ENCODE measurements around the gene GAL3ST3. TPM values are rescaled to one million over a fixed set of nuclear protein-coding genes. Genes with fewer than 3 reads are reported as not detected.
"Not testable (repeated sequence)": the region's sequence is repeated elsewhere in the genome, so short reads cannot be mapped to it uniquely, and the experiment has no call there.

GAL3ST3 gene
- total RNA-seq, 4 donors from 2014 or later = not detected

DNA sequence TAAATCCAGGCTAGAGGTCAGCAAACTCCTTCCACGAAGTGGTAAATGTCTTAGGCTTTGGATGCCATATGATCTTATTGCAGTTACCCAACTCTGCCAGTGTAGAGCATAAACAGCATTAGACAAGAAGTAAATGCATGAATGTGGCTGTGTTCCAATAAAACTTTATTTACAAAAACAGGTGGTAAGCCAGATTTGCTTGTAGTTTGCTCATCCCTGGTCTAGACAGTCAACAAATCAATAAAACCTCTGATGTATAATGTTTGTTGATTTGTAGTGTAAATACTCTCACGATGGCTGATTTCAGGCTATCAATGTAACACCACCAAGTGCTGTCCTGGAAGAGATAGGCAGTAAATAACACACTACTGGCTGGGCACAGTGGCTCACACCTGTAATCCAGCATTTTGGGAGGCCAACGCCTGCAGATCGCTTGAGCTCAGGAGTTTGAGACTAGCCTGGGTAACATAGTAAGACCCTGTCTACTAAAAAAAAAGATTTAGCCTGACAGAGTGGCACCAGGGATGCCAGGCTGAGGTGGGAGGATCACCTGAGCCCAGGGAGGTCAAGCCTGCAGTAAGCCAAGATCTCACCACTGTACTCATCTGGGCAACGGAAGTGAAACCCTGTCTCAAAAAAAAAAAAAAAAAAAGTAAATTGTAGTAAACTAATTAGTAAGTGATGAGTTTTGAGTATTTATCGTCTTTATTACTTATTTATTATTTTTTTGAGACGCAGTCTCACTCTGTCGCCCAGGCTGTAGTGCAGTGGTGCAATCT lies 15.8 kb downstream of the GAL3ST3 start:
- no peak overlapping the region for H3K4me3 ChIP-seq (ENCODE audit: low read depth, poor library complexity, severe bottlenecking)
- intact Hi-C loops (cut with DNase I; ENCODE audit: low total_unique reads) = no loop called here
- no peak for DNase-seq (ENCODE audit: low spot score in 2 of 2)
- no peak for TF ChIP-seq POLR2A (IDR thresholded peaks at IDR 0.05)
- TF ChIP-seq, protein P1, sequence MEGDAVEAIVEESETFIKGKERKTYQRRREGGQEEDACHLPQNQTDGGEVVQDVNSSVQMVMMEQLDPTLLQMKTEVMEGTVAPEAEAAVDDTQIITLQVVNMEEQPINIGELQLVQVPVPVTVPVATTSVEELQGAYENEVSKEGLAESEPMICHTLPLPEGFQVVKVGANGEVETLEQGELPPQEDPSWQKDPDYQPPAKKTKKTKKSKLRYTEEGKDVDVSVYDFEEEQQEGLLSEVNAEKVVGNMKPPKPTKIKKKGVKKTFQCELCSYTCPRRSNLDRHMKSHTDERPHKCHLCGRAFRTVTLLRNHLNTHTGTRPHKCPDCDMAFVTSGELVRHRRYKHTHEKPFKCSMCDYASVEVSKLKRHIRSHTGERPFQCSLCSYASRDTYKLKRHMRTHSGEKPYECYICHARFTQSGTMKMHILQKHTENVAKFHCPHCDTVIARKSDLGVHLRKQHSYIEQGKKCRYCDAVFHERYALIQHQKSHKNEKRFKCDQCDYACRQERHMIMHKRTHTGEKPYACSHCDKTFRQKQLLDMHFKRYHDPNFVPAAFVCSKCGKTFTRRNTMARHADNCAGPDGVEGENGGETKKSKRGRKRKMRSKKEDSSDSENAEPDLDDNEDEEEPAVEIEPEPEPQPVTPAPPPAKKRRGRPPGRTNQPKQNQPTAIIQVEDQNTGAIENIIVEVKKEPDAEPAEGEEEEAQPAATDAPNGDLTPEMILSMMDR (IDR thresholded peaks at IDR 0.05) = no peak
- 80 to 91% methylated on average over 8 of the region's 8 CpGs for WGBS, 2 donors

DNA sequence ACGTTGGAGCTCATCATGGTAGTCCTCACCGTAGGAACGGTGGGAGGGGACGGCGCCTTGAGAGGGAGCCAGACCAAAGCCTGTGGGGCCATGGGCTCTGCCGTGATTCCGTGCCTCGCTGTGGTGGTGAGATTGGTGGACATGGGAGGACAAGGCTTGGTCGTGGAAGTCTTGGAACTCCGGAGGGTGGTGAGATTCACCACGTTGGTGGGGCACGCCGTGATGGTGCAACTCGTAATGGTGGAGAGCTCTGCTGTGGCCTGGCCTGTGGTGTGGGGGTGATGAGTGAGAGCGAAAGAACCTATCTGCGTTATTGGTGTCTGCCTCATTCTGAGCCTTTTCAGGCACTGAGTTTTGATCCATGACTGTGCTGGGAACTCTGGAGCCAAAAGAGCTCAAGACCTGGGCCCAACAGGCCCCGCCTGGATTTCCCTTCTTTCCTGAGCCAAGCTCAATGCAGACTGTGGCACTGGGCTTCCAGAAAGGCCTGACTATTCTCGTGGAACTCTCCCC lies 22.9 kb downstream of the GAL3ST3 start, which contains the start of gene CATSPER1:
Gene CATSPER1, minus strand, starts transcription at position 463 of the 513 bp plus-strand sequence. Its CDS starts 100 bp downstream, at position 363.
- 84 to 89% methylated on average over 18 of the region's 18 CpGs for WGBS, 2 donors
- DNase-seq (ENCODE audit: low spot score in 2 of 2) = no peak
- TF ChIP-seq, protein P1 (IDR thresholded peaks at IDR 0.05) = no peak
- no peak for TF ChIP-seq POLR2A (IDR thresholded peaks at IDR 0.05)
- intact Hi-C loops (cut with DNase I; ENCODE audit: low total_unique reads) = no loop called here
- no peak within 1 kb of the TSS for H3K4me3 ChIP-seq (ENCODE audit: low read depth, poor library complexity, severe bottlenecking)

DNA sequence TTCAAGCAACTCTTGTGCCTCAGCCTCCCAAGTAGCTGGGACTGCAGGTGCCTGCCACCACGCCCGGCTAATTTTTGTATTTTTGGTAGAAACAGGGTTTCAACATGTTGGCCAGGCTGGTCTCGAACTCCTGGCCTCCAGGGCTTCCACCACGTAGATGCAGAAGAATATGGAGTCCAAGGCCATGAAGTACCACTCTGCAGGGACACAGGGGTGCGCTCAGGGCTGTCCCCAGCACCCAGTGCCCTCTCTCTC lies 25.8 kb downstream of the GAL3ST3 start:
- WGBS, 2 donors = 79 to 81% methylated on average over 5 of the region's 5 CpGs
- intact Hi-C loops (cut with DNase I; ENCODE audit: low total_unique reads); DNase-seq (ENCODE audit: low spot score in 2 of 2); H3K4me3 ChIP-seq (ENCODE audit: low read depth, poor library complexity, severe bottlenecking): not testable (repeated sequence)

DNA sequence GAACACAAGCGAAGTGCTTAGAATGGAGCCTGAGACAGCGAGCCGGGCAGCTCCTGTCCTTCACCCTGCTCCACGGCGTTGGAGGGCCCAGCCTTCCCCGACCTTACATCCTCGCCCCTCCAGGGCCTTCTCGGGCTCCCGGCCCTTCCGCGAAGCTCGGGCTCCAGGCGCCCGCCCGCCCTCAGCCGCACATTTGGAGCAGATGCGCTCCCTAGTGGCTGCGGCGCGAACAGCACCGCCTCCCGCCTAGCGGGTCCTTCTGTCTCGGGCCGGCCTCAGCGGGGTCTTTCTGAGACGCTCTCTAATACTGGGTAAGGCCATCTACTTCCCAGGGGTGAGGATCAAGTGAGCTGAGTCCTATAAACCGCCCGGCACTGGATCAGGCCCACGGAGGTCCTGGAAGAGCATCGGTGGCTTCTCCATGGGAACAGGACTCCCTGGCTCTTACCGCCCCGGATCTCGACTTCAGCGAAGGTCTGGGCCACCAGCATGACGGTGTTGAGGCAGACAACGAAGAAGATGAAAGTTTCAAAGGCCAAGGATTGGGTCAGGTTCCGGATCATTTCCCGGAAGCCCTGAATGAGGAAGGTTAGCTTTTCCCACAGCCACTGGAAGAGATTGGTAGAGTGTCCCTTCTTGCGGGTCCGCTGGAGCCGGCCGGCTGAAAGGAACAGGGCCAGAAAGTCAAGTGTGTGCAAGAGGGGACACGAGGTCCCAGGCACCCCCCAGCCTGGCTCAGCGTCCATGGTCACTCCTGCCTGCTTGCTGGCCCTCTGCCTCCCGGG lies 26.4 kb downstream of the GAL3ST3 start:
- TF ChIP-seq, protein P1 (IDR thresholded peaks at IDR 0.05) = peak in 1 of 3 donors; percentile 81
- no peak for TF ChIP-seq POLR2A (IDR thresholded peaks at IDR 0.05)
- H3K4me3 ChIP-seq (ENCODE audit: low read depth, poor library complexity, severe bottlenecking) = no peak overlapping the region
- intact Hi-C loops (cut with DNase I; ENCODE audit: low total_unique reads) = no loop called here
- peak; percentile 42 to 94 for DNase-seq (ENCODE audit: low spot score in 2 of 2)
- WGBS, 2 donors = 19 to 20% methylated on average over 40 to 46 of the region's 46 CpGs

DNA sequence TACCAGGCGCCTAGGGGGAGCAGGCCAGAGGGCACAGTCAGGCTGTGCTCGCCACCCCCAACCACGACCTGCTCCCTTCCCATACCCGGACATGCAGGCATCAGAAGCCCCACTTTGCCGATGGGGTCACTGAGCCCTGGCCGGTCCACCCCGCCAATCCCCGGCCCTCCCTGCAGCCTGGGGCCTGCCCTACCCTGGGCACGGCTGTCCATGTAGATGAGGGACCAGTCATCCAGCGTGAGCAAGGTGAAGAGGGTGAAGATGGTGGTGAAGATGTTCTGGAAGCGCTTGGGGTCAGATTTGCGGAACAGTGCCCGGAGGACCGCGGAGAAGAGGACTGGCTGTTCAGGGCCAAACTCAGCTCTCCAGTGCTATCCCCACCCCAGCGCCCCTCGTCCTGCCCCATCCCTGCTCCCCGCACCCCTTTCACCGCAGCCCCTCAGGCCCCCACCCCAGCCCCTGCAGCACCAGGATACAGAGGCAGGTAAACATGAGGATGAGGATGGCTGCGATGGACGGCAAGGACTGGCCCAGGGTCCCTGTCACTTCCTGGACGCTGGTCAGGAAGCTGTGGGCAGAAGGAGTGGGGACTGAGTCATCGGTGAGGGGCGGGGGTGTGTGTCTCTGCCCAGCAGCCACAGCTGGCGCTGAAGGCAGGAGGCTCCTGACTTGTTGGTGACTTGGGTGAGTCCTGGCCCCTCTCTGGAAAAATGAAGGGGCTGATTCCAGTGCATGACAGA lies 28.2 kb downstream of the GAL3ST3 start:
- no peak overlapping the region for H3K4me3 ChIP-seq (ENCODE audit: low read depth, poor library complexity, severe bottlenecking)
- no peak for DNase-seq (ENCODE audit: low spot score in 2 of 2)
- intact Hi-C loops (cut with DNase I; ENCODE audit: low total_unique reads) = no loop called here
- no peak for TF ChIP-seq POLR2A (IDR thresholded peaks at IDR 0.05)
- TF ChIP-seq, protein P1 (IDR thresholded peaks at IDR 0.05) = no peak
- WGBS, 2 donors = 78 to 86% methylated on average over 25 of the region's 25 CpGs

DNA sequence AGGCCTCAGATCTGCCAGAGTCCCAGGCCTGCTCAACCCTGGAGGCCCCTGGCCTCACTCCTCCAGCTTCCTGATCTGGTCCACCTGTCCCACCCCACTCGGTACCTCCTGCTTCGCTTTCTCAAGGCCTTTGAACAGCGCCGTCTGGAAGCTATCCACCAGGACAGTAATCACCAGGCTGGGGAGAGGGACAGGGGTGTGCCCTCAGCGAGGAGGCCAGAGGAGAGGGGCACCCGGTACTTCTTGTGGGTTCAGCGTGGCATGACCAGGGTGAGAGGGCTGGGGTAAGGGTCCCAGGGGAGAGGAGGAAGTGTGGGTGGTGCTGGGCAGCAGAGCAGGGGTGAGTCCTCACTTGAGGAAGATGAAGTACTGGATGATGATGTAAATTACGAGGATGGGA lies 28.7 kb downstream of the GAL3ST3 start:
- H3K4me3 ChIP-seq (ENCODE audit: low read depth, poor library complexity, severe bottlenecking) = no peak overlapping the region

More for the DNA sequence above, 28.7 kb downstream of the GAL3ST3 start:
- intact Hi-C loops (cut with DNase I; ENCODE audit: low total_unique reads) = no loop called here
- 72 to 74% methylated on average over 8 of the region's 8 CpGs for WGBS, 2 donors
- TF ChIP-seq POLR2A (IDR thresholded peaks at IDR 0.05) = no peak
- TF ChIP-seq, protein P1 (IDR thresholded peaks at IDR 0.05) = no peak
- no peak for DNase-seq (ENCODE audit: low spot score in 2 of 2)
